B cell (primary cell): ENCODE results near the gene TRABD2B.

Experiments
- CTCF ChIP-seq: fragments of 200-600 bp; IDR thresholded peaks from one replicate; pipeline ENCODE4 v1.8.0; 2022; ENCODE audit warnings: antibody characterized with exemption, mild to moderate bottlenecking
- EZH2 ChIP-seq: IDR thresholded peaks from 2 replicates; pipeline ENCODE4 v1.6.1; 2012; ENCODE audit warnings: borderline replicate concordance, low read depth, mild to moderate bottlenecking, moderate library complexity, low read length; ENCODE audit not compliant: insufficient read depth, poor library complexity, severe bottlenecking

- TF ChIP-seq CTCF (no peak), EZH2 (no peak)
Measured at GRCh38 chr1:47853059-47853458, 144.1 kb downstream of the TRABD2B start.
